ENCODE data around the gene EXD1. TPM values are rescaled to one million over a fixed set of nuclear protein-coding genes. Genes with fewer than 3 reads are reported as not detected.

EXD1 gene
- polyA plus RNA-seq, 1 donor from 2014 or later: not detected

DNA sequence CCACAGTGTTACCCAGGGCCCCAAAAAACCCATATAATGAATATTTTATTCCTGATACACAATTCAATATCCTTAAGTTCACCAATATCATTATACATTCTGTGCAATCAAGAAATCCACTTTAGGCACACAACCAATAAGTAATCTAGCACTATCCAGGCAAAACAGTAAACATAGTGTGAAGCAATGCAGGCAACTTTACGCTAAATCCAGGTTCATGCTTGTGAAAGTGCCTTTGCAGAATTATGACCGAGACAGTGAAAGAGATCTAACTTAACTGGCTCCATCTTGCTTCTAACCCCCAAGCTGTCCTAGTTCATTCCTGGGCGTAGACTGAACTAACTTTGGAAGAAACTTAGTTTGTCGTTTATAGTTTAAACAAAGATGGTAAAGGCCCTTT is 80.3 kb downstream of the EXD1 start:
- TF ChIP-seq TAF1 (IDR thresholded peaks at IDR 0.05; ENCODE audit: low read depth) (no peak), RAD21 (conservative IDR thresholded peaks at IDR 0.05) (no peak), SMC3 (conservative IDR thresholded peaks at IDR 0.05; ENCODE audit: poor library complexity) (no peak), EP300 (conservative IDR thresholded peaks at IDR 0.05; ENCODE audit: poor library complexity, severe bottlenecking) (no peak), EZH2 (IDR thresholded peaks at IDR 0.05; ENCODE audit: borderline replicate concordance, insufficient read depth, low read length, poor library complexity, severe bottlenecking) (no peak), POLR2AphosphoS5 (IDR thresholded peaks at IDR 0.05) (no peak), MXI1 (conservative IDR thresholded peaks at IDR 0.05; ENCODE audit: poor library complexity, severe bottlenecking) (no peak)
- TF ChIP-seq, protein P1, sequence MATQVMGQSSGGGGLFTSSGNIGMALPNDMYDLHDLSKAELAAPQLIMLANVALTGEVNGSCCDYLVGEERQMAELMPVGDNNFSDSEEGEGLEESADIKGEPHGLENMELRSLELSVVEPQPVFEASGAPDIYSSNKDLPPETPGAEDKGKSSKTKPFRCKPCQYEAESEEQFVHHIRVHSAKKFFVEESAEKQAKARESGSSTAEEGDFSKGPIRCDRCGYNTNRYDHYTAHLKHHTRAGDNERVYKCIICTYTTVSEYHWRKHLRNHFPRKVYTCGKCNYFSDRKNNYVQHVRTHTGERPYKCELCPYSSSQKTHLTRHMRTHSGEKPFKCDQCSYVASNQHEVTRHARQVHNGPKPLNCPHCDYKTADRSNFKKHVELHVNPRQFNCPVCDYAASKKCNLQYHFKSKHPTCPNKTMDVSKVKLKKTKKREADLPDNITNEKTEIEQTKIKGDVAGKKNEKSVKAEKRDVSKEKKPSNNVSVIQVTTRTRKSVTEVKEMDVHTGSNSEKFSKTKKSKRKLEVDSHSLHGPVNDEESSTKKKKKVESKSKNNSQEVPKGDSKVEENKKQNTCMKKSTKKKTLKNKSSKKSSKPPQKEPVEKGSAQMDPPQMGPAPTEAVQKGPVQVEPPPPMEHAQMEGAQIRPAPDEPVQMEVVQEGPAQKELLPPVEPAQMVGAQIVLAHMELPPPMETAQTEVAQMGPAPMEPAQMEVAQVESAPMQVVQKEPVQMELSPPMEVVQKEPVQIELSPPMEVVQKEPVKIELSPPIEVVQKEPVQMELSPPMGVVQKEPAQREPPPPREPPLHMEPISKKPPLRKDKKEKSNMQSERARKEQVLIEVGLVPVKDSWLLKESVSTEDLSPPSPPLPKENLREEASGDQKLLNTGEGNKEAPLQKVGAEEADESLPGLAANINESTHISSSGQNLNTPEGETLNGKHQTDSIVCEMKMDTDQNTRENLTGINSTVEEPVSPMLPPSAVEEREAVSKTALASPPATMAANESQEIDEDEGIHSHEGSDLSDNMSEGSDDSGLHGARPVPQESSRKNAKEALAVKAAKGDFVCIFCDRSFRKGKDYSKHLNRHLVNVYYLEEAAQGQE (IDR thresholded peaks at IDR 0.05; ENCODE audit: borderline replicate concordance): no peak
- TF ChIP-seq, protein P2, sequence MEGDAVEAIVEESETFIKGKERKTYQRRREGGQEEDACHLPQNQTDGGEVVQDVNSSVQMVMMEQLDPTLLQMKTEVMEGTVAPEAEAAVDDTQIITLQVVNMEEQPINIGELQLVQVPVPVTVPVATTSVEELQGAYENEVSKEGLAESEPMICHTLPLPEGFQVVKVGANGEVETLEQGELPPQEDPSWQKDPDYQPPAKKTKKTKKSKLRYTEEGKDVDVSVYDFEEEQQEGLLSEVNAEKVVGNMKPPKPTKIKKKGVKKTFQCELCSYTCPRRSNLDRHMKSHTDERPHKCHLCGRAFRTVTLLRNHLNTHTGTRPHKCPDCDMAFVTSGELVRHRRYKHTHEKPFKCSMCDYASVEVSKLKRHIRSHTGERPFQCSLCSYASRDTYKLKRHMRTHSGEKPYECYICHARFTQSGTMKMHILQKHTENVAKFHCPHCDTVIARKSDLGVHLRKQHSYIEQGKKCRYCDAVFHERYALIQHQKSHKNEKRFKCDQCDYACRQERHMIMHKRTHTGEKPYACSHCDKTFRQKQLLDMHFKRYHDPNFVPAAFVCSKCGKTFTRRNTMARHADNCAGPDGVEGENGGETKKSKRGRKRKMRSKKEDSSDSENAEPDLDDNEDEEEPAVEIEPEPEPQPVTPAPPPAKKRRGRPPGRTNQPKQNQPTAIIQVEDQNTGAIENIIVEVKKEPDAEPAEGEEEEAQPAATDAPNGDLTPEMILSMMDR (IDR thresholded peaks at IDR 0.05; ENCODE audit: poor library complexity, severe bottlenecking): no peak
- H3K4me2 ChIP-seq (ENCODE audit: low read length): no peak overlapping the region
- H2AFZ ChIP-seq (ENCODE audit: low read depth, low read length): no peak overlapping the region
- no peaks in the 10 kb centered on the region for H4K20me1 ChIP-seq (ENCODE audit: insufficient read depth)
- H3K9me2 ChIP-seq (ENCODE audit: insufficient read depth, low read length): no peaks in the 10 kb centered on the region
- no peak overlapping the region for H3K9ac ChIP-seq (ENCODE audit: low read length)
- no peaks in the 10 kb centered on the region for H3F3A ChIP-seq (ENCODE audit: insufficient read depth, low read length, poor library complexity, severe bottlenecking)
- no peaks in the 10 kb centered on the region for H3K27me3 ChIP-seq (ENCODE audit: insufficient read depth, low read depth, low read length)
- no peak overlapping the region for H3K27ac ChIP-seq (ENCODE audit: low read length)
- H3K4me3 ChIP-seq (ENCODE audit: low read length): no peak overlapping the region
- no peaks in the 10 kb centered on the region for H3K36me3 ChIP-seq (ENCODE audit: insufficient read depth, low read length)
- H3K9me3 ChIP-seq (ENCODE audit: low read length): no peaks in the 10 kb centered on the region
- no peaks in the 10 kb centered on the region for H3K79me2 ChIP-seq (replicated peaks; ENCODE audit: insufficient read depth, low read length)

GRCh38 chr15:41148065-41148464 is 82.5 kb downstream of the EXD1 start:
- Histone ChIP-seq H3K27me3 (ENCODE audit: insufficient read depth, low read depth, low read length) (no peaks in the 10 kb centered on the region), H4K20me1 (ENCODE audit: insufficient read depth) (no peaks in the 10 kb centered on the region), H3F3A (ENCODE audit: insufficient read depth, low read length, poor library complexity, severe bottlenecking) (no peaks in the 10 kb centered on the region)

More at GRCh38 chr15:41148065-41148464, 82.5 kb downstream of the EXD1 start:
- Histone ChIP-seq H3K4me3 (ENCODE audit: low read length) (no peak overlapping the region), H3K9me3 (ENCODE audit: low read length) (no peaks in the 10 kb centered on the region), H3K27ac (ENCODE audit: low read length) (no peak overlapping the region), H2AFZ (ENCODE audit: low read depth, low read length) (no peak overlapping the region), H3K4me2 (ENCODE audit: low read length) (no peak overlapping the region), H3K36me3 (ENCODE audit: insufficient read depth, low read length) (no peaks in the 10 kb centered on the region), H3K9me2 (ENCODE audit: insufficient read depth, low read length) (no peaks in the 10 kb centered on the region), H3K79me2 (replicated peaks; ENCODE audit: insufficient read depth, low read length) (no peaks in the 10 kb centered on the region), H3K9ac (ENCODE audit: low read length) (no peak overlapping the region)
- TF ChIP-seq, protein P1 (IDR thresholded peaks at IDR 0.05; ENCODE audit: borderline replicate concordance): no peak
- TF ChIP-seq, protein P2 (IDR thresholded peaks at IDR 0.05; ENCODE audit: poor library complexity, severe bottlenecking): no peak
- TF ChIP-seq EZH2 (IDR thresholded peaks at IDR 0.05; ENCODE audit: borderline replicate concordance, insufficient read depth, low read length, poor library complexity, severe bottlenecking) (no peak), RAD21 (conservative IDR thresholded peaks at IDR 0.05) (no peak), EP300 (conservative IDR thresholded peaks at IDR 0.05; ENCODE audit: poor library complexity, severe bottlenecking) (no peak), TAF1 (IDR thresholded peaks at IDR 0.05; ENCODE audit: low read depth) (no peak)
